Neutrophil (primary cell): ENCODE results near the gene ADAR.

Experiments used
- H3K27ac ChIP-seq: fragments of 200-600 bp; sonication (generic); 2 replicates; pipeline ENCODE4 v1.5.1; 2016; ENCODE audit warnings: mild to moderate bottlenecking, moderate library complexity
- H3K27me3 ChIP-seq: fragments of 200-600 bp; sonication (generic); 2 replicates; pipeline ENCODE4 v1.6.0; 2016; ENCODE audit warnings: mild to moderate bottlenecking
- H3K36me3 ChIP-seq: fragments of 200-600 bp; sonication (generic); 2 replicates; pipeline ENCODE4 v1.5.1; 2017
- H3K4me1 ChIP-seq, 2 experiments: fragments of 200-600 bp in 1 of 2; sonication (generic) in 1 of 2; 1 replicate in 1 of 2; 2 replicates in 1 of 2; pipeline versions ENCODE4 v1.5.1 to v1.6.1; 2013 to 2016; ENCODE audit warnings: low read depth in 1 of 2, low read length in 1 of 2, mild to moderate bottlenecking in 1 of 2, moderate library complexity in 1 of 2; ENCODE audit not compliant: control insufficient read depth in 1 of 2, insufficient read depth in 1 of 2
- H3K4me3 ChIP-seq, 2 experiments: fragments of 200-600 bp in 1 of 2; sonication (generic) in 1 of 2; 1 replicate in 1 of 2; 2 replicates in 1 of 2; pipeline ENCODE4 v1.5.1; 2013 to 2016; ENCODE audit warnings: low read depth in 1 of 2, low read length in 1 of 2, mild to moderate bottlenecking in 1 of 2, moderate library complexity in 1 of 2
- H3K9me3 ChIP-seq: fragments of 200-600 bp; sonication (generic); 2 replicates; pipeline ENCODE4 v1.5.1; 2016
- TF ChIP-seq, protein P1 (sequence below): fragments of 200-600 bp; sonication (generic); IDR thresholded peaks from 2 replicates; pipeline ENCODE4 v1.5.1; 2016; ENCODE audit warnings: antibody characterized with exemption

ADAR gene

DNA sequence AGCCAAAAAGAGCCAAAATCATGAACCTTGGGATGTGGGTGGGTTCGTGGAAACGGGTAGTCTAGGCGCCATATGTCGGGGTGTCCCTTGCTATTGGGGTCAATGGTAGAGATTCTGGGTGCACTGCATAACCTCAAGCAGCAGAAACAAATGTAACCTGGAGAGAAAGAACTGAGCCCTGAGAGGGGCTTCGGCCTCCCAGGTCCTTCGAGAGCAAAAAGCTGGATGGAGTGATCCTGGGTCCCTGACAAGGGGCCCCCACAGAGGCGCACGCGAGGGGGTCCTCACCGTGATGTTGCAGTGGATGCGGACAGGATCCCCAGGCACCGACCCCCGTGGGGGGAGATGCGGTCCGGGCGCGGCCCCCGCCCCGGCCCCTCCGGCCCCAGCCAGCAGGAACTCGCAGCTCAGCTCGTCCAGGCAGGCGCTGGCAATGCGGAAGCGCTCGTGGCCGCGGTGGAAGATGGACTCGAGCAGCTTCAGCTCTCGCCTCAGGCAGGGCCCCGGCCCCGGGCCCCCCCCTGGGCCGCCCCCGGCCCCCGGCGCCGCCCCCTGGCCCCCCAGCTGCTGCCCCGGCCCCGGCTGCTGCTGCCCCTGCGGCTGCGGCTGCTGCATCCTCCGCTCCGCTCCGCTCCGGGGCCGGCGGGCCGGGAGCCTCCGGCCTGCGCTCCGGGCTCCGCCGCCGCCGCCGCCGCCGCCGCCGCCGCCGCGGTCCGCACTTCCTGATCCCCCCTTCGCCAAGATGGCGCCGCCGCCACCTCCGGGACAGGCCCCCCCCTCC, 49.9 kb downstream of the ADAR start, which contains the start of gene UBE2Q1:
Gene UBE2Q1, minus strand, starts transcription at position 724 of the 781 bp plus-strand sequence. Its CDS starts 109 bp downstream, at position 615.
- TF ChIP-seq, protein P1, sequence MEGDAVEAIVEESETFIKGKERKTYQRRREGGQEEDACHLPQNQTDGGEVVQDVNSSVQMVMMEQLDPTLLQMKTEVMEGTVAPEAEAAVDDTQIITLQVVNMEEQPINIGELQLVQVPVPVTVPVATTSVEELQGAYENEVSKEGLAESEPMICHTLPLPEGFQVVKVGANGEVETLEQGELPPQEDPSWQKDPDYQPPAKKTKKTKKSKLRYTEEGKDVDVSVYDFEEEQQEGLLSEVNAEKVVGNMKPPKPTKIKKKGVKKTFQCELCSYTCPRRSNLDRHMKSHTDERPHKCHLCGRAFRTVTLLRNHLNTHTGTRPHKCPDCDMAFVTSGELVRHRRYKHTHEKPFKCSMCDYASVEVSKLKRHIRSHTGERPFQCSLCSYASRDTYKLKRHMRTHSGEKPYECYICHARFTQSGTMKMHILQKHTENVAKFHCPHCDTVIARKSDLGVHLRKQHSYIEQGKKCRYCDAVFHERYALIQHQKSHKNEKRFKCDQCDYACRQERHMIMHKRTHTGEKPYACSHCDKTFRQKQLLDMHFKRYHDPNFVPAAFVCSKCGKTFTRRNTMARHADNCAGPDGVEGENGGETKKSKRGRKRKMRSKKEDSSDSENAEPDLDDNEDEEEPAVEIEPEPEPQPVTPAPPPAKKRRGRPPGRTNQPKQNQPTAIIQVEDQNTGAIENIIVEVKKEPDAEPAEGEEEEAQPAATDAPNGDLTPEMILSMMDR, result no peak
- Histone ChIP-seq H3K27me3 (no peaks in the 10 kb centered on the region), H3K4me1 (peaks cover 30 to 31% of the 10 kb centered on the region in 2 experiments), H3K9me3 (no peaks in the 10 kb centered on the region), H3K36me3 (peaks cover 31% of the 10 kb centered on the region), H3K4me3 (peak within 1 kb of the TSS; percentile 87 to 93), H3K27ac (peak within 1 kb of the TSS; percentile 97)

DNA sequence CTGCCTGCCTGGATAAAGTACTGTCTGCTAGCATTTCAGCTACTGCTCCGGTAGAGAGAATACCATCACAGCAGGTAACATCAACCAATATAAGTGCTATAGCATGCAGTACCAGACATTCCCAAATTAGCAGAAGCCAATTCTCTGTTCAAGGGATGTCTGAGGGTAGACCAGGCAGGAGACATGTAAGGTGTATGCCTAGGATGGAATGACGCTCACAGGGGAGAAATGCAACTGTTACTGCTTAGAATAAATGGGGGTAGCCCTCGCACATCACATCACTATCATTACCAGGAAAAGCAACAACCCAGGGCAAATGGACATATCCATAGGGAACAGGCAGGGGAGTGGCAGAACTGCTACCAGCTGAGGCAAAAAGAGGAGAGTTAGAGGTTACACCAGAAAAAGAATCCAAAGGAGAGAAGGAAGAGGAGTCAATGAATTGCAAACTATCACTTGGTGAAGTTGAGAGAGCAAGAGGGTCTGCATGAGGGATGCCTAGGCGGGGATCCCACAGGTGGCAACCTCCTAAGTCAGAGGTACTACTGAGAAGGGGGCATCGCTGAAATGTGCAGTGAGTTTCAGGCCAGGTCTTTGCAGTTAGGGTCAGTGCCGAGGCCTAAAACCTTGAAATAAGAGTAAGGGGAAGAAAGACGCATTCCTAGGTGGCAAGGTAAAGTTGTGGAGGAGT, 50.6 kb downstream of the ADAR start:
- TF ChIP-seq, protein P1, result no peak
- Histone ChIP-seq H3K4me1 (peaks cover 30 to 31% of the 10 kb centered on the region in 2 experiments), H3K27ac (peak overlapping the region; percentile 97), H3K36me3 (peaks cover 38% of the 10 kb centered on the region), H3K9me3 (no peaks in the 10 kb centered on the region), H3K4me3 (peak overlapping the region; percentile 87 to 93), H3K27me3 (no peaks in the 10 kb centered on the region)

DNA sequence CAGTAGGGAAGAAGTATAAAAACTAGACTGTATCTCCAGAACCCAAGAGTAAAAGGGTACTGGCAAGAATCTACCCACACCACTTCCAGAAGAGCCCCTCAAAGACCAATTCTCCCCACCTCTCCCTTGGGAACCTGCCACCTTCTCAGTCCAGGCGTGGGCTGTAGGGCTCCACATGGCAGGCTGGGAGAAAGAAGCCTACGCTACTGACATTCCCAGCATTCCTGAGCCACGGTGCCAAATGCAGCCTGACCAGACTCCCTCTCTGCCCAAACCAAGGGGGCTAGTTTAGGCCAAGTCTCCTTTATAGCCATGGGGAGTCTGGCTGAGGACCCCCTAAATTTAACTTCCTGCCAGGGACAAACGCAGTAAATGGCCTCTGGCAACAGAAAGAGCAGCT, 51.6 kb downstream of the ADAR start:
- no peak overlapping the region for H3K4me3 ChIP-seq
- TF ChIP-seq, protein P1, result no peak
- peaks cover 30 to 31% of the 10 kb centered on the region in 2 experiments for H3K4me1 ChIP-seq
- no peaks in the 10 kb centered on the region for H3K9me3 ChIP-seq
- H3K27me3 ChIP-seq, result no peaks in the 10 kb centered on the region
- peaks cover 48% of the 10 kb centered on the region for H3K36me3 ChIP-seq
- peak overlapping the region; percentile 97 for H3K27ac ChIP-seq

DNA sequence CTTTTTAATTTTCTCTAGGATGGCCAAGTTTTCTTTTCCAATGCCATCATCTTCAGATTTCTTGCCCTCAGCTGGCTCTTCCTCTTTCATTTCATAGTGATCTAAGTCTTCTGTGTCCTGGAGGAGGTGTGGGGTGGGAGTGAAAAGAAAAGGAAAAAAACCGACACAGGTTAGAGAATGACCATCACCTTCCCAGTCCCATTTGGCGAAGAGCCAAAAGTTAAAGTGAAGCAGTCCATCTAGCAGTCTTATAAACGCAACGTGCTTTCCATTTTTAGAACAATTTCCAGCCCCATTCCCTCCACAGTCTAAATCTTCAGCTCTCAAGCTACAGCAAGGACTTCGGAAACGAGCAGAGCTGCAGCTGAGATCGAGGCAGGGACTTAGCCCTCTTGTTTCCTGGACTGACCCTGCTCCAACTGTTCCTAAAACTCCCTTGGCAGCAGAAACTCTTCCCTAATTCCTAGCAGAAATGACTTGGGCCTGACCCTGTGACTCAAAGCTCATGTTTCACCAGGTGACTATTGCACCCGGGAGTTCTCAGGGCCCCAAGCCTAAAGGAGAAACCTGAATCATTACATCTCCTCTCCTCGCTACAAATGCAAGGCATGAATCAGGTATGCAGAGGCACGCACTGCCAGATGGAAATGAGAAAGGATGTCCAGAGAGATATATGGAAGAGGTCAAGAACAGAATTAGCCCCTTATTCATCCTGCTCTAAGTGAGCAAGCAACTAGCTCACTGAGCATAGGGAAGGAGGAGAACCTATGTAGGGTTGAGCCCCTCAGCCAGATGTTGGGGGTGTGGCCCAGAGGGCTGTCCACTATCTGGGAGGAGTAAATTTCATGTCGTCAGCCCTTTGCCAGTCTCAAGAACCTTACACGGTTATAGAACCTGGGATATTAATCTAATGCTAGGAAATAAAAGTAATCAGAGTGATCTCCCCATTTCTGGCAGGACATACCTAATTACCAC, 54.6 kb downstream of the ADAR start:
- TF ChIP-seq, protein P1, result no peak
- H3K4me3 ChIP-seq, result no peak overlapping the region
- H3K36me3 ChIP-seq, result peaks cover 79% of the 10 kb centered on the region
- H3K9me3 ChIP-seq, result no peaks in the 10 kb centered on the region
- peaks cover 21% of the 10 kb centered on the region in 2 experiments for H3K4me1 ChIP-seq
- H3K27ac ChIP-seq, result no peak overlapping the region
- H3K27me3 ChIP-seq, result no peaks in the 10 kb centered on the region

DNA sequence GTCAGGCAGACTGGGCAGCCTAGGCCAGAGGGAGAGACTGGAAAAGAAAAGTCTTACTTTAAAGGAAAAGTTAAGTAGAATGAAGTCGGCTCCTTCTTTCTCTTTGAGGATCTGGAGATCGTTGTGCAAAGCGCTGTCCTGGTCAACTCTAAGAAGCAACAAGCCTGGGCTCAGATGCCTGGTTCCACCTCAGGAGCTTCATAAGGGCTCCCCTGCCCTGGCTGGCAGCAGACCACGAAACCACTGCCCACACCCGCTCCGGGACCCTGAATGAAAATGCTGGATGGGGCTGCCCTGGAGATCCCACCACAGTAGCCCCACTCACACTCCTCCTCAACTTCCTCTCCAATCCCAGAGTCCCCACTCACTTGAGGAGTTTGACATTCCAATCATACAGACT, 56.0 kb downstream of the ADAR start:
- TF ChIP-seq, protein P1, result no peak
- H3K36me3 ChIP-seq, result peaks cover 84% of the 10 kb centered on the region
- no peaks in the 10 kb centered on the region for H3K27me3 ChIP-seq
- no peak overlapping the region for H3K4me3 ChIP-seq
- no peak overlapping the region for H3K27ac ChIP-seq
- H3K4me1 ChIP-seq, result peaks cover 9 to 10% of the 10 kb centered on the region in 2 experiments
- no peaks in the 10 kb centered on the region for H3K9me3 ChIP-seq
